OCI-M1 (cell line): Measurements from ENCODE around the gene BCAP31.
A peak's percentile ranks its signal among the peaks of the same experiment; 100 is the strongest.
"Not testable (repeated sequence)": the region's sequence is repeated elsewhere in the genome, so short reads cannot be mapped to it uniquely, and the experiment has no call there.

Experiments
- DNase-seq: peaks from one replicate; lab custom pipeline; 2025; lab: John Stamatoyannopoulos, UW

The BCAP31 gene

DNA sequence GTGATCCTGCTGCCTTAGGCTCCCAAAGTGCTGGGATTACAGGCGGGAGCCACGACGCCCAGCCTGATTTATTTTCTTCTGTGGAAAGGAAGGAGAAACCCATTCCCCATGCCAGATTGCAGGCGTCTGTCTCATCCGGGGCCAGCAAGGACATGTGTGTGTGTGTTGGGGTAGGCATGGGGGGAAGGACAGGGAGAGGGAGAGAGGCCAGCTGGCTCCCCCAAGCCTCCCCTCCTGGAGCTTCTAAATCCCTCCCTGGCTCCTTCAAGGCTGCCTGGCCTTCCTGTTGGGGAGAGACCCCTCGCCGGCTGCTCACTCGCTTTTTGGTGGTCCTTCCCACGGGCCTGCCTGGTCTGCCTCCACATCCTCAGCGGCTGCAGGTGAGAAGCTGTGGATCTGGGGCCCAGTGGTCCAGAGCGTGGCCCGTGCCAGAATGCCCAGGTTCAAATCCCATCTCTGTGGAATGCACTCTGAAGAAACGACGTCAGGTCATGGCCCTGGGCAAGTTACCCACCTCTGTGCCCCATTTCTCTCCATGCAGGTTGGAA, 38.5 kb upstream of the BCAP31 start:
- no peak for DNase-seq

- no peak for DNase-seq
Measured at GRCh38 chrX:153761863-153762262, 37.7 kb upstream of the BCAP31 start.

GRCh38 chrX:153755136-153755535, 30.9 kb upstream of the BCAP31 start:
- DNase-seq = no peak

- DNase-seq = no peak
Measured at GRCh38 chrX:153750127-153750774, 26.1 kb upstream of the BCAP31 start.

DNA sequence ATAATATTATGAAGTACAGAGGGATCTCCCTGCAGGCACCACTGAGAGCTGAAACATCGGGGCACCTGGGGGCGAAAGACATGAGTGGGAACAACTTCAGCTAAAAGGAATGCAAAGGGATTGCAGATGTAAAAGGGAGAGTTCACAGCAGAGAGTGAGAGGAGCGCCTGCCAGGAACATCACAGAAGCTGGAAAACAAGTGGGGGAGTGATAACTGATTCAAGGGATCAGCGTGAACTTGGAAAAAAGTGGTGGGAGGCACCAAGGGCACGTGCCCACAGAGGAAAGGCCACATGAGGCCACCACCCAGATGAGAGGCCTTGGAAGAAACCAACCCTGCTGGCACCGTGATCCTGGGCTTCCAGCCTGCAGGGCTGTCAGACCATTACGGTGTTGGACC, 24.8 kb upstream of the BCAP31 start:
- not testable (repeated sequence) for DNase-seq

GRCh38 chrX:153746991-153747390, 22.8 kb upstream of the BCAP31 start:
- DNase-seq = not testable (repeated sequence)

GRCh38 chrX:153746359-153746758, 22.2 kb upstream of the BCAP31 start:
- no peak for DNase-seq

GRCh38 chrX:153745067-153745433, 20.9 kb upstream of the BCAP31 start:
- DNase-seq = not testable (repeated sequence)

GRCh38 chrX:153744210-153745066, 20.3 kb upstream of the BCAP31 start:
- no peak for DNase-seq

GRCh38 chrX:153743468-153744209, 19.5 kb upstream of the BCAP31 start:
- not testable (repeated sequence) for DNase-seq

GRCh38 chrX:153742796-153743467, 18.7 kb upstream of the BCAP31 start:
- not testable (repeated sequence) for DNase-seq

DNA sequence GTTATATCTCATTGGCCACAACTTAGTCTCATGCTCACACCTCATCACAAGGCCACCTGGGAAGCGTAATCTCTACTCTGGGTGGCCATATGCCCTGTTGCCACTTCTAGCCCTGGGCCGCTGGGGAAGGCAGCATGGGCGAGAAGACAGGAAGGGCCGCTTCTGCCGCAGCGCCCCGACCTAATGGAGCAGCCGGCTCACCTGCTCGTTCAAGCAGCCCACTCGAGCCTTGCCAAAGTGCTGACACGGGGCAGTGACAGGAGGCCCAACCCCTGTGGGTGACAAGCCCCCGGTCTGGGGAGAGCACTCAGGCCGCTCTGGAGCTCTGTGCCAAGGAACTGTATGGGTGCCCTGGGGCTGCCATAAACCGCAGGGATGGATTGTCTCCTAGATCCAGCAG, 17.9 kb upstream of the BCAP31 start:
- not testable (repeated sequence) for DNase-seq

DNA sequence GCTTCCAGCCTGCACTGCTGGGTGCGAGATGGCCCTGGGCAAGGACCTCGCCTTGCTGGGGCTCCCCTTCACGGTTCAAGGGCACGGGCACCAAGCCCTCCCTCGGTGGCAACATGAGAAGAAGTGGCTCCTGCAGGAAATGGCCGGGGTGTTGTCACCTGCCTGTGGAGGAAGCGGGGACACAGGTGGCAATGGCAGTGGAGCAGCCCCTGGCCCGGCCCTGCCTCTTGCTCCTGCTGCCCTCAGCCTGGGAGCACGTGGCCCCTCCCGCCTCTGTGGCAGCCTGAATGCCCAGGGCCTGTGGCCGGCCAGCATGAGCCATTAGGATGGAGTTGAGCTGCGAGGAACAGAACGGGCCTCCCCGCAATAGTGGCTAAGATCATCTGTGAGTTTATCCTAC, 17.3 kb upstream of the BCAP31 start:
- DNase-seq = no peak

GRCh38 chrX:153740631-153741222, 16.5 kb upstream of the BCAP31 start:
- no peak for DNase-seq

- no peak for DNase-seq
Measured at GRCh38 chrX:153739754-153740486, 15.7 kb upstream of the BCAP31 start.

DNA sequence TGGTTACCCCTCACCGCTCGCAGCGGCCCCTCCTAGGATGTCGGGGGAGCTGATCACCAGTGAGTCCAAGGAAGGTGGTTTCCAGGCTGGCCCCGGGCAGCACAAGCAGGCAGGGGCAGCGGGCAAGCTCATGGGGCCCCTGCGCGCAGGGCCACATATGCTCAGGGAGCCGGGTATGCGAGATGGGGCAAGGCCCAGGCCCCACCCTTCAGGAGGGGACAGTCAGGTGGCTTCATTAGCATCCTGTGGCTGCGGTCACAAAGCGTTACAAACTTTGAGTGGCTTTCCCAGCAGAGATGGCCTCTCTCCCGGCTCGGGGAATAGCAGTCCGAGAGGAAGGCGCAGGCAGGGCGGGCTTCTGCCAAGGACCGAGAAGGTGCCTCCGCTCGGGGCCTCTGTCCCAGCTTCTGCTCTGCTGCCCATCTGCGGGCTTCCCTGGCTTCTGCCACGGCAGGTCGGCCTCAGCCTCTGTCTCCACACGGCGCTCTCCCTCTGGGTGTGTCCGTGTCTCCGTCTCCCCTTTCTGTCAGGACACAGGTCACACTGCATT, 13.9 kb upstream of the BCAP31 start:
- no peak for DNase-seq

- no peak for DNase-seq
Measured at GRCh38 chrX:153736871-153737441, 12.8 kb upstream of the BCAP31 start.

- no peak for DNase-seq
Measured at GRCh38 chrX:153736071-153736820, 12.1 kb upstream of the BCAP31 start.

- DNase-seq = peak; percentile 3
Measured at GRCh38 chrX:153735274-153735673, 11.1 kb upstream of the BCAP31 start.
